ENCODE data around the gene LILRA5. TPM values are rescaled to one million over a fixed set of nuclear protein-coding genes. Genes with fewer than 3 reads are reported as not detected.

Gene LILRA5
- polyA plus RNA-seq, 1 experiment: not detected

DNA sequence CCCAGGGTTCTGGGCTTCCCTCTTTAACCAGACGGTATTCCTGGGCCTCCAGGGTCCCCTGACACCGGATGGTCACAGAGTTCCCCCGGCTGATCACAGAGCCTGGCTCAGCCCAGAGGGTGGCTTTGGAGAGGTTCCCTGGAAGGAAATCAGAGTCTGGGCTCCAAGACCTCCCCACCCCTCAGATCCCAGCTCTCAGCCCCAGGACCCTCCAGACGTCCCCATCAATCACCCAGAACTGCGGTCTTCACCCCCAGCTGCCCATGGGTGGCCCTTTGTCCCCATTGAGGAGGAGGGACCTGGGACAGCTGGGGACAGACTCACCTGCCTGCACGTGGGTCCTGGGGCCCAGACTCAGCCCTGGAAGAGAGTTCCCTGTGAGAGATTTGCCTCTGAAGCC is 955 bp downstream of the LILRA5 start:
- TF ChIP-seq, protein P1, sequence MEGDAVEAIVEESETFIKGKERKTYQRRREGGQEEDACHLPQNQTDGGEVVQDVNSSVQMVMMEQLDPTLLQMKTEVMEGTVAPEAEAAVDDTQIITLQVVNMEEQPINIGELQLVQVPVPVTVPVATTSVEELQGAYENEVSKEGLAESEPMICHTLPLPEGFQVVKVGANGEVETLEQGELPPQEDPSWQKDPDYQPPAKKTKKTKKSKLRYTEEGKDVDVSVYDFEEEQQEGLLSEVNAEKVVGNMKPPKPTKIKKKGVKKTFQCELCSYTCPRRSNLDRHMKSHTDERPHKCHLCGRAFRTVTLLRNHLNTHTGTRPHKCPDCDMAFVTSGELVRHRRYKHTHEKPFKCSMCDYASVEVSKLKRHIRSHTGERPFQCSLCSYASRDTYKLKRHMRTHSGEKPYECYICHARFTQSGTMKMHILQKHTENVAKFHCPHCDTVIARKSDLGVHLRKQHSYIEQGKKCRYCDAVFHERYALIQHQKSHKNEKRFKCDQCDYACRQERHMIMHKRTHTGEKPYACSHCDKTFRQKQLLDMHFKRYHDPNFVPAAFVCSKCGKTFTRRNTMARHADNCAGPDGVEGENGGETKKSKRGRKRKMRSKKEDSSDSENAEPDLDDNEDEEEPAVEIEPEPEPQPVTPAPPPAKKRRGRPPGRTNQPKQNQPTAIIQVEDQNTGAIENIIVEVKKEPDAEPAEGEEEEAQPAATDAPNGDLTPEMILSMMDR (IDR thresholded peaks at IDR 0.05; ENCODE audit: insufficient read depth, low read depth, low read length): no peak
- CTCF ChIA-PET: interaction anchor here (2.2 kb wide), 1 partner anchor 14 kb away, joined by 6 read pairs; no protein-coding TSS in a partner anchor
- H3K27me3 ChIP-seq (ENCODE audit: control insufficient read depth, insufficient read depth, low read length): no peaks in the 10 kb centered on the region
- H3K4me3 ChIP-seq (ENCODE audit: low read depth, low read length): no peak overlapping the region
- POLR2A ChIA-PET: no interaction called here
- no peaks in the 10 kb centered on the region for H3K36me3 ChIP-seq (ENCODE audit: control insufficient read depth, insufficient read depth, low read length)
- DNase-seq (ENCODE audit: low read depth): no peak

DNA sequence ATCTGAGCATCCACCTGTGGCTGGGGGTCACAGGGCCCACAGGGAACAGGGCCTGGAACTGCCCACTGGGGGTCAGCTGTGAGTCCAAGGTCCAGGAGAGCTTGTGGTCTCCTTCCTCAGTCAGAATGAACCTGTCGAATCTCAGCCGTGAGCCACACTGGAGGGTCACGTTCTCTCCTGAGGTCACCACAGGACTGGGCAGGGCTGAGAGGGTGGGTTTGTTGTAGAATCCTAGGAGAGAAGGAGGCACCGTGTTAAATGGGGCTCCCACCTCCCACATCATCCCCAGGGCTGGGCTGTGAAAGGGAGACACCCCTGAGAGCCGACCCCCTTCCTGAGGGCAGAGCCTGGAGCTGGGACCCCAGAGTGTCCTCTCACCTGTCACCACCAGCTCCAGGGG is 1.5 kb downstream of the LILRA5 start:
- POLR2A ChIA-PET: no interaction called here
- DNase-seq (ENCODE audit: low read depth): no peak
- H3K27me3 ChIP-seq (ENCODE audit: control insufficient read depth, insufficient read depth, low read length): no peaks in the 10 kb centered on the region
- CTCF ChIA-PET: interaction anchor here (2.2 kb wide), 1 partner anchor 14 kb away, joined by 6 read pairs; no protein-coding TSS in a partner anchor
- no peak overlapping the region for H3K4me3 ChIP-seq (ENCODE audit: low read depth, low read length)
- TF ChIP-seq, protein P1 (IDR thresholded peaks at IDR 0.05; ENCODE audit: insufficient read depth, low read depth, low read length): no peak
- no peaks in the 10 kb centered on the region for H3K36me3 ChIP-seq (ENCODE audit: control insufficient read depth, insufficient read depth, low read length)

DNA sequence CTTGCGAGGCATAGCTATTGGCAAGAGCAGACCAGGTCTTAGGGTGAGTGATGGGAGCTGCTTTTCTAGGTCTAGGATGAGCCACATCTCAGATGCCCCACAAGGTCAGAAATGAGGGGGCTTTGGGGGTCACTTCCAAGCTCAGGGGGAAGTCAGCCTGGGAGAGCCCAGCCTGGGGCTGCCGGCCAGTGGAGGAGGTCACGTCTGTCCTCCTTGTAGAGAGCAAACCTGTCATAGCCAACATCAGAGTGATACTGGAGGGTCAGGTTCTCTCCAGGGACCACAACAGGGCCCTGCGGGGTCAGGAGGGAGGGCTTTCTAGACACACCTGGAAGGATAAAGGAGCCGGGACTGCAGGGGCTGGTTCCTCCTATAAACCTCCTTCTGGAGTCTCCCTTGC is 2.4 kb downstream of the LILRA5 start:
- CTCF ChIA-PET: interaction anchor here (1.3 to 2.2 kb wide), 2 partner anchors 13 to 15 kb away, joined by 5 to 6 read pairs; no protein-coding TSS in a partner anchor
- no peaks in the 10 kb centered on the region for H3K36me3 ChIP-seq (ENCODE audit: control insufficient read depth, insufficient read depth, low read length)
- POLR2A ChIA-PET: no interaction called here

DNA sequence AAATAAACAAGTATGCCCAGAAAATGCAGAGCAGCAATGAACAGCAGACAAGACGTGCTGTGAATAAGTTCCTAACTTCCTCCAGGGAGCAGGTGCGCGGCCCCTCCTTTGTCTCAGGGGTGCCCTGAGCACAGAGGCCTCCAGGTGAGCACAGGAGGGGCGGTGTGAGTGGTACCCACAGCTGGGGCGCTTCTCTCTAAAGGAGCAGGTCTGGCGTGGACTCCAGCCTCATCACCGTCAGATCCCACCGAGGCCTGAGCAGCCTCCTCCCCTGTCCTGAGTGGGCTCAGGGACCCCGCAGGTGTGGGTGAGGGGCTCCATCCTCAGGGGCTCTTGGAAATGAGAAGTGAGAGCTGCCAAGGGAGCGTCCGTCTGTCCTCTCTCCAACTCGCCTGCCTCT is 3.2 kb downstream of the LILRA5 start:
- ChIA-PET POLR2A (no interaction called here), CTCF (interaction anchor here (1.3 to 2.2 kb wide), 2 partner anchors 14 to 16 kb away, joined by 5 to 6 read pairs; no protein-coding TSS in a partner anchor)
- Histone ChIP-seq H3K4me3 (ENCODE audit: low read depth, low read length) (no peak overlapping the region), H3K27me3 (ENCODE audit: control insufficient read depth, insufficient read depth, low read length) (no peaks in the 10 kb centered on the region), H3K36me3 (ENCODE audit: control insufficient read depth, insufficient read depth, low read length) (no peaks in the 10 kb centered on the region)
- TF ChIP-seq, protein P1 (IDR thresholded peaks at IDR 0.05; ENCODE audit: insufficient read depth, low read depth, low read length): no peak
- no peak for DNase-seq (ENCODE audit: low read depth)

More for the DNA sequence above, 2.4 kb downstream of the LILRA5 start:
- TF ChIP-seq, protein P1 (IDR thresholded peaks at IDR 0.05; ENCODE audit: insufficient read depth, low read depth, low read length): no peak
- H3K27me3 ChIP-seq (ENCODE audit: control insufficient read depth, insufficient read depth, low read length): no peaks in the 10 kb centered on the region
- no peak for DNase-seq (ENCODE audit: low read depth)
- H3K4me3 ChIP-seq (ENCODE audit: low read depth, low read length): no peak overlapping the region

DNA sequence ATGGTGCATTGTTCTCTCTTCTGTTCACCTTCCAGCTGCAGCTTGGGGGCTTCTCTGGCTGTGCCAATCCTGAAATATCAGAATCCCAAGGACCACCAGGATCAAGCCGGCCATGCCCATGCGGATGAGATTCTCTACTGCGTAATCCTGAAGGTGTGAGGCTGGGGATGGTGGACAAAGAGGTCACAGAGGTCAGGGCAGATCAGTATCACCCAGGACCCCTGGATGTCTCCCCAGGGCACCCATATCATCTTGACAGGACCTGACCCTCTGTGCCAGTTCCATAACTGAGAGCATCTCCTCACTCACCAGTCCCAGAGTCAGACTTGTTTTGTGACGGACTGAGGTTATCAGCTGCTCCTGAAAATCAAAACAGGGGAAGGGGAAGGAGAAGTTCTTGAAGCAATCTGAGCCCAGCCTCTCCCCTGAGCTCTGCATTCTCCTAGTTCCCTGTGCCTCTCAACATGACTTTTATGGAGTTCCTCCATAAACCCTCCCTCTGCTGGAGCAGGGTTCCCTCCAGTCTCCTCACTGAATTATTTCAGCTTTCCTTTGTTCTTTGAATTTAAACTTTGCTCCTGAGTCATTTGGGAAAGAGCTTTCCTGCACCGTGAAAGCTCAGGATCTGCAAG is 5.5 kb downstream of the LILRA5 start:
- Histone ChIP-seq H3K27me3 (ENCODE audit: control insufficient read depth, insufficient read depth, low read length) (no peaks in the 10 kb centered on the region), H3K36me3 (ENCODE audit: control insufficient read depth, insufficient read depth, low read length) (no peaks in the 10 kb centered on the region), H3K4me3 (ENCODE audit: low read depth, low read length) (no peak overlapping the region)
- TF ChIP-seq, protein P1 (IDR thresholded peaks at IDR 0.05; ENCODE audit: insufficient read depth, low read depth, low read length): no peak
- POLR2A ChIA-PET: no interaction called here
- CTCF ChIA-PET: no interaction called here
- no peak for DNase-seq (ENCODE audit: low read depth)

Measured in BJ (cell line).